Progenitor cell of endocrine pancreas (in vitro differentiated cells): Measurements from ENCODE around the gene TBC1D17. TPM values are rescaled to one million over a fixed set of nuclear protein-coding genes. Genes with fewer than 3 reads are reported as not detected.

Experiments
- DNase-seq: peaks from one replicate; pipeline ENCODE4 v3.0.0; 2021; ENCODE audit warnings: low spot score; ENCODE audit not compliant: unreplicated experiment
- H3K27ac Mint-ChIP-seq: 2 replicates; pipeline ENCODE4 v1.8.0; 2021; ENCODE audit warnings: mild to moderate bottlenecking, moderate library complexity, mixed read lengths
- H3K27me3 Mint-ChIP-seq: 2 replicates; pipeline ENCODE4 v1.8.0; 2021; ENCODE audit warnings: mixed read lengths
- H3K36me3 Mint-ChIP-seq: 2 replicates; pipeline ENCODE4 v1.8.0; 2022; ENCODE audit warnings: mixed read lengths; ENCODE audit not compliant: insufficient read depth
- H3K4me1 Mint-ChIP-seq: 2 replicates; pipeline ENCODE4 v1.8.0; 2021; ENCODE audit warnings: low read depth, mixed read lengths
- H3K4me3 Mint-ChIP-seq: 2 replicates; pipeline ENCODE4 v1.8.0; 2021; ENCODE audit warnings: low read depth, mild to moderate bottlenecking, moderate library complexity, mixed read lengths
- H3K9me3 Mint-ChIP-seq: 2 replicates; pipeline ENCODE4 v1.8.0; 2021; ENCODE audit warnings: low read depth, mixed read lengths
- CTCF ChIP-seq: fragments of 200-600 bp; sonication (generic); IDR thresholded peaks from one replicate; pipeline ENCODE4 v1.5.0; 2021; ENCODE audit warnings: antibody characterized with exemption, mild to moderate bottlenecking; ENCODE audit not compliant: unreplicated experiment
- total RNA-seq: library from RNA; stranded (reverse); gene quantifications from 2 replicates; pipeline ENCODE4 v1.2.1, GENCODE V29; 2021

Gene TBC1D17
- total RNA-seq, 1 donor from 2014 or later = 44.6 TPM

- H3K4me1 Mint-ChIP-seq = peaks cover 28% of the 10 kb centered on the region
- DNase-seq = no peak
- peaks cover 19% of the 10 kb centered on the region for H3K36me3 Mint-ChIP-seq
- peaks cover 6% of the 10 kb centered on the region for H3K9me3 Mint-ChIP-seq
- H3K4me3 Mint-ChIP-seq = peak overlapping the region; percentile 33
- no peak overlapping the region for H3K27ac Mint-ChIP-seq
- TF ChIP-seq CTCF = no peak
- no peaks in the 10 kb centered on the region for H3K27me3 Mint-ChIP-seq
These were observed 28.6 kb upstream of the TBC1D17 start for GRCh38 chr19:49848938-49849337.

- Mint-ChIP-seq H3K9me3 (peaks cover 6% of the 10 kb centered on the region), H3K36me3 (peaks cover 19% of the 10 kb centered on the region), H3K27me3 (no peaks in the 10 kb centered on the region), H3K4me3 (peak overlapping the region; percentile 87), H3K27ac (peak overlapping the region; percentile 98), H3K4me1 (peaks cover 28% of the 10 kb centered on the region)
- no peak for TF ChIP-seq CTCF
- no peak for DNase-seq
These were observed 27.9 kb upstream of the TBC1D17 start for GRCh38 chr19:49849433-49850220.

- Mint-ChIP-seq H3K27me3 (no peaks in the 10 kb centered on the region), H3K9me3 (peaks cover 6% of the 10 kb centered on the region), H3K4me3 (peak overlapping the region; percentile 87), H3K27ac (peak overlapping the region; percentile 98), H3K4me1 (peaks cover 26% of the 10 kb centered on the region), H3K36me3 (peaks cover 19% of the 10 kb centered on the region)
- TF ChIP-seq CTCF = no peak
- DNase-seq = no peak
These were observed 27.3 kb upstream of the TBC1D17 start for GRCh38 chr19:49850221-49850486.

- peaks cover 21% of the 10 kb centered on the region for H3K36me3 Mint-ChIP-seq
- no peak for TF ChIP-seq CTCF
These were observed 26.8 kb upstream of the TBC1D17 start, which contains the start of gene PTOV1 for GRCh38 chr19:49850487-49851342. PTOV1 (plus strand) TSS chr19:49851159.

GRCh38 chr19:49851456-49852259, 25.8 kb upstream of the TBC1D17 start:
- no peaks in the 10 kb centered on the region for H3K27me3 Mint-ChIP-seq
- H3K4me3 Mint-ChIP-seq = peak overlapping the region; percentile 84
- peaks cover 20% of the 10 kb centered on the region for H3K4me1 Mint-ChIP-seq
- peak overlapping the region; percentile 85 for H3K27ac Mint-ChIP-seq
- peak; percentile 9 for TF ChIP-seq CTCF
- H3K36me3 Mint-ChIP-seq = peaks cover 18% of the 10 kb centered on the region
- H3K9me3 Mint-ChIP-seq = peaks cover 6% of the 10 kb centered on the region
- DNase-seq = peak; percentile 43

More at GRCh38 chr19:49850487-49851342, 26.8 kb upstream of the TBC1D17 start, which contains the start of gene PTOV1:
- Mint-ChIP-seq H3K9me3 (peaks cover 6% of the 10 kb centered on the region), H3K4me1 (peaks cover 23% of the 10 kb centered on the region), H3K27me3 (no peaks in the 10 kb centered on the region), H3K4me3 (peak within 1 kb of the TSS; percentile 87), H3K27ac (peak within 1 kb of the TSS; percentile 98)
- DNase-seq = peak; percentile 89
